Astrocyte of the hippocampus (primary cell): ENCODE measurements around the gene PPP1R14D.

Source experiments
- DNase-seq: peaks from one replicate; pipeline ENCODE4 v3.0.0; 2011; ENCODE audit warnings: low read depth, low spot score

Gene PPP1R14D

GRCh38 chr15:40819048-40819447 is 9.5 kb downstream of the PPP1R14D start:
- no peak for DNase-seq

DNA sequence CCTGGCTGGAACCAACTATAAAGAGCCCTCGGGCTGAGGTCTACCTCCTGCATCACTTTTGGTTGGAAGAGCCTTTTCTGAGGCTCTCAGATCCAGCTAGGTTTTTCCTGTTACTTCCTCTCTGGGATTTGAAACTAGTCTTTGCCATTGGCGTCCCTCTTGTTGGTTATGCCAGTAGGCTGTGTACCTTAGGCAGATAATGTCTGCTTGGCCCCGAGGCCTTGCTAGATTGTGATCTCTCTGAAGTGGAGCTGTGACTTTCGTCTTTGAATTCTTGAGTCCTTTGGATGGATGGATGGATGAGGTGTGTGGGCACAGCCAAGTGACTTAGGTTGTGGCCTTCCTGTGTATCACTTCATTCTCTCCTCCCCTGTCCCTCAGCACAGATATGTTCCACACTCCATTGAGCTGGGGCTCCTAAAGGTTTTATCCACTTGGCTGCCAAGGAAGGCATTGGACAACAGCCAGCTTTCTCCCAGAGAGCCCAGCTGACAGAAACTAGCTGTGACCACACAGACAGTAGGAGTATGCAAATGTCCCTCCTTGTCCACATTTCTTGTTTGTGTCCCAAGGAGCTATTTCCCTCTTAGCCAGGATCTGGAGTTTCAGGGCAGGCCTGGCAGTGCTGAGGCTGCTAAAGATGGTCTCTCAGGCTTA is 13.3 kb downstream of the PPP1R14D start:
- peak; percentile 76 for DNase-seq

DNA sequence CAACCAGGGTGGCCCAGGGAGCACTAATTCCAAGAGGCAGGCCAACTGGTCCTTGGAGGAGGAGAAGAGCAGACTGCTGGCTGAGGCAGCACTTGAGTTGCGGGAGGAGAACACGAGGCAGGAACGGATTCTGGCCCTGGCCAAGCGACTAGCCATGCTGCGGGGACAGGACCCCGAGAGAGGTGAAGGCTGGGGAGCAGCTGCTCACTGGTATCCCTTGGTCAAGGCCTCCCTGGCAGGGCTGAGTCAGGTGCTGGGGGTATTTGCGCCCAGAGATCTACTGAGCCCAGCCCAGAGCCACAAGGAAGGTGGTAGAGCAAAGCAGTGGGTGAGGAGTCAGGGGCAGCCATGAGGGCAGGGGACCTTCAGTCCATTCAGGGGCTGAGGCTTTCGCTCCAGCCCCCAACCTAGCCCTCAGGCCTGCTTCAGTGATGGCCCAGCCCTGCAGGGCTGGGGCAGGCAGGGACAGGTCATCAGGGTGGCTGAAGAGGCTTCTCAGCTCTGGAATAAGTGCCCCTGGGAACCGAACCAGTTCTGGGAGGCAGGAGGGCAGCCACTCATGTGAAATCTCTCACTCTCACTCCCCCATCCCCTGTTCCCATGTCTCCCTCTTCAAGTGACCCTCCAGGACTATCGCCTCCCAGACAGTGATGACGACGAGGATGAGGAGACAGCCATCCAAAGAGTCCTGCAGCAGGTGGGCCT is 15.6 kb downstream of the PPP1R14D start:
- no peak for DNase-seq

DNA sequence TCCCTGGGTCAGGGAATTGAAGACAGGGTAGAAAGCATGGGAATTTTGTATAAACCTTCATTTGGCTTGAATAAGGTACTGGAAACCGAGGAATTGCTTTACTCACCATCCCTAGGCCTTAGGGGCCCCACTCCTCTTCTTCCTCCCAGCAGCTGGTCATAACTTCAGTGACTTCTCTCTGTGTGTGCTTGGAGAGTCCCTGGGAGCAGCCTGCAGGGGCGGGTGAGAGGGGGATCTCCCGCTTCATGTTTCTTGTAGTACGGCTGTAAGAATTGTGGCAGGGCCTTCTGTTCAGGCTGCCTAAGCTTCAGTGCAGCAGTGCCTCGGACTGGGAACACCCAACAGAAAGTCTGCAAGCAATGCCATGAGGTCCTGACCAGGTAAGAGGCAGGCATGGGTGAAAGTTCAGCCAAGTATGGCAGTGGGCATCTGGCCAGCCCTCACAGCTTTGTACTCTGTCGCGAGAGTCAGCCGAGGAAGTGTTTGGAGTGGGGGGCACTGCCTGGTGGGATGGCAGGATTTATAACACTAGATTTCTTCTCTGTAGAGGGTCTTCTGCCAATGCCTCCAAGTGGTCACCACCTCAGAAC is 19.6 kb downstream of the PPP1R14D start:
- no peak for DNase-seq

DNA sequence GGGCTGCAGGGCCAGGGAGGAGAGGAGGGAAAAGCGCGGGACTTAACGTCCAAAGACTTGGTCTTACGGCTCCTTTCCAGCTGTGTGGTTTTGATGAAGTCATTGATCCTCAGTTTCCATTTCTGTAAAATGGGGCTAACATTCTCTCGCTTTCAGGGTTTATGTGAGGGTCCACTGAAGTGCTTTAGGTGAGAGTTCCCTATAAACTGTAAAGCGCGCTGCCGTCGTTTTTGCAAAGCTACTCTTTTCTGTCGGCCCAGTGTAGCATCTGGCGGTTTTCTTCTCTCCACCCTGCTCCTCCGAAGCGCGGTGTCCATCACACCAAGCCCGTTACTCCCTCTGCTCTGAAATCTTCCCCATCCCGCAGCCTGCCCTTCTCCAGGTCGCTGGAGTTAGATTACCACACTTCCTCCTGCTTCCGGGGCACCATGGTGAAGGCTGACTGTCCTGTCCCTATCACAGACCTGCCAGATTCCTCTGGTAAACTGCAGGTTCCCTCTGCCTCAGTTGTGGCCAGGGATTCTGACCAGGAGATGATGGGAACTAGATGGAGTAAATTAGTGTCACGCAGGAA is 20.5 kb downstream of the PPP1R14D start:
- no peak for DNase-seq

DNA sequence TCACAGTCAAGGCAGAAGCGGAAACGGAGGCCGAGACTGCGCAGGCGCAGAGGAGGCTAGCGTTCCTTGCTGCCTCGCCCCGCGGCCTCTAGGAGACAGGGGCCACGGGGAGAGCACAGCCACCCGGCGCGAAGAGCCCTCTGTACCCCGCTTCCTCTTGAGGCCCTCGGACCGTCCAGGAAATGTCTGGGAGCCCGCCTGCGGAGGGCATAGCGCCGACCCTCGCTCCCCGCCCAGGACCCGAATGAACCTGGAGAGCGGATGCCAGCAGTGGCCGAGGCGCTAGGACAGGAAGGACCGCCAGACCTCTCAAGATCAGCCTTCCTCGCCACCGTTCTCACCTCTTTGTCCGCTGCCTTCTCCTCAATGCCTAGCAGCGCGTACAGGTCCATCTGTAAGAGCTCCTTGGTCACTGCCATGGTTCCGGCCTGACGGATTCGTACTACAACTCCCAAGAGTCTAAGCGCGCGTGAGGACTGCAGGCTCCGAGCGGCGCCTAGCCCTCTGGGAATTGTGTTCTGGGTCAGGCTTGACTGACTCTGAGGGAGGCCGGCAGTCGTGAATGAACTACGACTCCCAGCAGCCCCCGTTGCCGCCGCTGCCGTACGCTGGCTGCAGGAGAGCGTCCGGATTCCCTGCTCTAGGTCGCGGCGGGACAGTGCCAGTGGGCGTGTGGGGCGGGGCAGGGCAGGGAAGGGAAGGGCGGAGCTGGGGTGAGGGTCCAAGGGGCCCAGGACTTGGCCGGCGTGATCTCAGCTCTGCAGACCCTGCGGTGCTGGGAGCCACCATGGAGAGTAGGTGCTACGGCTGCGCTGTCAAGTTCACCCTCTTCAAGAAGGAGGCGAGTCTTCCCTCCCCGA is 21.2 kb downstream of the PPP1R14D start, which contains the start of the genes DNAJC17 and ZFYVE19:
Gene DNAJC17 (minus strand): TSS at position 446 of the 860 bp plus-strand sequence. CDS start 27 bp downstream, at position 419.
Gene ZFYVE19 (plus strand): TSS at position 62 of the 860 bp plus-strand sequence. CDS start 501 bp downstream, at position 563.
- peak; percentile 99 for DNase-seq

GRCh38 chr15:40806672-40807027 is 21.9 kb downstream of the PPP1R14D start:
- no peak for DNase-seq

DNA sequence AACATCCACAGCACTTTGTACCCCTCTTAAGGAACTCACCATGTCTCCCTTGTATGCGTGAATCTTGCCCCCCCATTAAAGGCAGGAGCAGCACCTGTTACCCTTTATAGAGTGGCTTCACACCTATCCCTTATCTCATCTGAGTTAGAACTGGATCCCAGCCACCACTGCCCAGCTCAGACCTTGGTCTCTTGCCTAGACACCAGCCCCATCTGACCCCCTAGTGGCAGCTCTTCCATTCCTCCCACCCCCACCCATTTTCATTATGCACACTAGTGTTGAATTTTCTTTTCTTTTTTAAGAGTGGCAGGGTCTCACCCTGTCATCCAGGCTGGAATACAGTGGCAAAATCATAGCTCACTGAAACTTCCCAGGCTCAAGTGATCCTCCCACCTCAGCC is 24.8 kb downstream of the PPP1R14D start:
- no peak for DNase-seq

DNA sequence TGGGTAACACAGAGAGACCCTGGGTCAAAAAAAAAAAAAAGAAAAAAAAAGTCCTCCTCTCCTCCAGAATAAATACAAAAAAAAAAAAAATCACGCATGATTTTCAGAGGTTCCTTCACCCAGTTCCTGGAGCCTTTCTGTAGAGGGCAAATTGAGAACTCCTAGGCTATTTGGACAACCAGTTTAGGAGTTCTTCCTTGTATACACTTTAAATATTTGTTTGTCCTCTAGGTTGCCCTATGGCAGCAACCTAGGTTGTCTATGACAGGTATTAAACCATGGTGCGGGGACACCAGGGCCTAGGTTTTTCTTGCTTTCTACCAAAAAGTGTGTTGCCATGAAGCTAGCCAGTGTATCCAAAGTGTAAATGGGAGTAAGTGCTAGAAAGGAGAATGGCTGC is 25.4 kb downstream of the PPP1R14D start:
- DNase-seq = no peak

GRCh38 chr15:40799523-40799922 is 29.0 kb downstream of the PPP1R14D start:
- no peak for DNase-seq

DNA sequence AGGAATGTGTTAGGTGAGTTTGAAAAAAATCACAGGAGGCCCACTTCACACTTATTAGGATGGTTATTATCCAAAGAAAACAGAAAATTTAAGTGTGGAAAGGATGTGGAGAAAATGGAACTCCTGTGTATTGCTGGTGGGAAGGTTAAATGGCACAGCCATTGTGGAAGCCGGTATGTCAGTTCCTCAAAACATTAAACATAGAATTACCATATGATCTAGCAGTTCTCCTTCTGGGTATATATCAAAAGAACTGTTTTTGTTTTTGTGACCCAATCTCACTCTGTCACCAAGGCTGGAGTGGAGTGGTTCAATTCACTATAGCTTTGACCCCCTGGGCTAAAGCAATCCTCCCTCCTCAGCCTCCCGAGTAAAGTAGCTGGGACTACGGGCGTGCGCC is 32.0 kb downstream of the PPP1R14D start:
- no peak for DNase-seq

- DNase-seq = no peak
Observed at GRCh38 chr15:40796041-40796440, 32.5 kb downstream of the PPP1R14D start.

DNA sequence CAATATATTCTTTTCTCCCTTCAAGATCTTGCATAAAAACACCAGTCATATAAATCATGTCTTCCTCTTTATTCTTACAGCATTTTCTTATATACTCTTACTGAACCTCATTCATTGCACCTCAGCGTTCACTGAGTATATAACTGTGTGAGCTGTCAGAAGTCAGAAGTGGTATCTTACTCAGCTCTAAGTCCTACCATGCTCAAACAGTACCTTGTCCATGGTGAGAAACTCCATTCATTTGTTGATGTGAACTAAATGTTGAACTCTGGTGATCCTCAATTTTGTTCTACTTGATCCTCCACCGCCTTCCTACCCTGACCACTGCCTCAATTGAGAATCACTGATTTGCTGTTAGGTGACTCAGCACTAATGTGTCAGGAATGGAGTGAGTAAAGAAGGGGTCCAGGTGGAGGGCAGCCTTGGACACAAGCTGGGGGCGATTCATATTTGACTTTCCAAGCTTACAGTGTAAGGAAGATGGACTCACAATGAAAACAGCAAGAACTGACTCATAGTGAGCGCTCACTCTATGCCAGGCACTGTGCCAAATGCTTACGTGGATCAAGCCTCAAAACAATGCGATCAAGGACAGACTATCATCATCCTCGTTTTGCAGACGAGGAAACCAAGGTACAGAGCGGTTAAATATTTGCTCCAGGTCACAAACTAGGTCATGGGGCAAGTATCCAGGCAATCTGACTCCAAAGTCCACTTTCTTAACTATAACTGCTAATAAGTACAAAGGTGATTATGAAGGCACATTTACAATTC is 35.1 kb downstream of the PPP1R14D start:
- DNase-seq = peak; percentile 90

GRCh38 chr15:40792394-40792793 is 36.1 kb downstream of the PPP1R14D start:
- DNase-seq = no peak

DNA sequence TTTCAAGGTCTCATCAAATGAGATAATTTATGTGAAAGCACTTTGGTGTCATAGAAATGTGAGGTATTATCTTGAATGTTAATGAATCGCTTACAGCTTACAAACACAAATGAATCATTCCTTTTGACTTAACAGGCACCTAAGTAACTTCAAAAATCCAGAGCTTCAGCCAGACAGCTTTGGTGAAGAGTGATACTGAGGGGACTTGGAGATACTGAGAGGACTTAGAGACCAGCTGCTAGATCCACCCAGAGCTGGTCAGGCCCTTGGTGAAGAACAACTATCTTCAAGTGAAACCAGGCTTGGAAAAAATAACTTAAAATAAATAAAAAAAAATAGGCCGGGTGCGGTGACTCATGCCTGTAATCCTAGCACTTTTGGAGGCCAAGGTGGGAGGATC is 37.8 kb downstream of the PPP1R14D start:
- DNase-seq = peak; percentile 63

- no peak for DNase-seq
Observed at GRCh38 chr15:40789999-40790398, 38.5 kb downstream of the PPP1R14D start.

GRCh38 chr15:40789119-40789518 is 39.4 kb downstream of the PPP1R14D start:
- no peak for DNase-seq

- no peak for DNase-seq
Observed at GRCh38 chr15:40787991-40788390, 40.5 kb downstream of the PPP1R14D start.

GRCh38 chr15:40787344-40787841 is 41.1 kb downstream of the PPP1R14D start:
- peak; percentile 93 for DNase-seq

DNA sequence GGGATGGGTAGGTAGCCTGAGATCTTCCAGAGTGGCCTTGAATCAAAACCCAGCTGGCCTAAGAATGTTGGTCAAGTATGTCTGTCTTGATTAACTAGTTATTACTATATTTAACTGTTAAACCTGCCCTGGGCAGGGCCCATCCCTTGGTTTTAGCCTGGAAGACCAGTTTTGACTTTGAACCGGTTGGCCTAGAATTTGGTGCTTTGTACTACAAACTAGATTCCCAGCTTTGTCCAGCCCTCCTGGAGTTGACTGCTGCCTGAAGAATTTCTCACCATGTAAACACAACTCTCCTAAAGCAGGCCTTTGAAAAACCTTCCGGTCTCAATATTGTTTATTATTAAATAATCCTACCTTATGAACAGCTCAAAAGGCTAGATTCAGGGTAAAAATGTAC is 42.7 kb downstream of the PPP1R14D start:
- DNase-seq = no peak

- DNase-seq = no peak
Observed at GRCh38 chr15:40785164-40785563, 43.3 kb downstream of the PPP1R14D start.
